H4 (cell line): ENCODE results near the gene UNC13D. TPM values are rescaled to one million over a fixed set of nuclear protein-coding genes. Genes with fewer than 3 reads are reported as not detected.
"Not testable (repeated sequence)": the region's sequence is repeated elsewhere in the genome, so short reads cannot be mapped to it uniquely, and the experiment has no call there.

Experiments used
- DNase-seq: peaks from one replicate; pipeline ENCODE4 v3.0.0-alpha.2; 2015; ENCODE audit warnings: low spot score
- total RNA-seq: library from RNA; depleted of rRNA; stranded (reverse); fragments of >200 nt; shearing (Covaris generic); gene quantifications from 2 replicates; pipeline ENCODE4 v1.2.3, GENCODE V29; 2014

UNC13D gene
- total RNA-seq, 1 experiment from 2014 or later, result 2.9 TPM

GRCh38 chr17:75820094-75821080 lies 23.8 kb downstream of the UNC13D start:
- DNase-seq, result no peak

GRCh38 chr17:75819678-75820077 lies 24.5 kb downstream of the UNC13D start:
- DNase-seq, result no peak

GRCh38 chr17:75819116-75819515 lies 25.1 kb downstream of the UNC13D start:
- no peak for DNase-seq

GRCh38 chr17:75818326-75818885 lies 25.8 kb downstream of the UNC13D start:
- no peak for DNase-seq

- no peak for DNase-seq
Observed at GRCh38 chr17:75817571-75817970, 26.6 kb downstream of the UNC13D start.

GRCh38 chr17:75816693-75817092 lies 27.5 kb downstream of the UNC13D start:
- no peak for DNase-seq

- DNase-seq, result no peak
Observed at GRCh38 chr17:75815399-75815798, 28.8 kb downstream of the UNC13D start.

GRCh38 chr17:75814900-75815373 lies 29.3 kb downstream of the UNC13D start:
- DNase-seq, result no peak

GRCh38 chr17:75814021-75814395 lies 30.2 kb downstream of the UNC13D start:
- DNase-seq, result no peak

- no peak for DNase-seq
Observed at GRCh38 chr17:75813081-75814020, 30.9 kb downstream of the UNC13D start.

GRCh38 chr17:75812096-75813013 lies 31.8 kb downstream of the UNC13D start:
- no peak for DNase-seq

- DNase-seq, result no peak
Observed at GRCh38 chr17:75811174-75811573, 33.0 kb downstream of the UNC13D start.

GRCh38 chr17:75810756-75811155 lies 33.4 kb downstream of the UNC13D start:
- DNase-seq, result not testable (repeated sequence)

- DNase-seq, result no peak
Observed at GRCh38 chr17:75810216-75810615, 34.0 kb downstream of the UNC13D start.

GRCh38 chr17:75809631-75810111 lies 34.5 kb downstream of the UNC13D start:
- DNase-seq, result no peak

GRCh38 chr17:75808905-75809621 lies 35.1 kb downstream of the UNC13D start:
- DNase-seq, result no peak

- no peak for DNase-seq
Observed at GRCh38 chr17:75808549-75808904, 35.7 kb downstream of the UNC13D start.

GRCh38 chr17:75807861-75808260 lies 36.3 kb downstream of the UNC13D start:
- no peak for DNase-seq

GRCh38 chr17:75806822-75807500 lies 37.2 kb downstream of the UNC13D start:
- DNase-seq, result no peak
